Lung (tissue), 12 donors: ENCODE measurements around the gene CEND1. TPM values are rescaled to one million over a fixed set of nuclear protein-coding genes. Genes with fewer than 3 reads are reported as not detected.

Source experiments
- ATAC-seq: fragments of 200-7000 bp; cut with Tn5 transposase; one replicate; pipeline ENCODE4 v1.9.1; 2020; ENCODE audit warnings: moderate number of reproducible peaks; ENCODE audit not compliant: insufficient read depth, low FRiP score
- DNase-seq, 3 donors: peaks; one replicate each; pipeline ENCODE4 v3.0.0-alpha.2; 2013 to 2017
- H3K27ac ChIP-seq, 2 donors: one replicate each; pipeline ENCODE4 v1.5.1; 2013; ENCODE audit warnings: mild to moderate bottlenecking in 2 of 2, moderate library complexity in 2 of 2, control low read depth in 1 of 2, inconsistent platforms in 1 of 2, low read depth in 1 of 2, low read length in 1 of 2
- H3K27me3 ChIP-seq, 3 donors: one replicate each; pipeline ENCODE4 v1.5.1; 2013; ENCODE audit warnings: low read length in 2 of 3; ENCODE audit not compliant: control insufficient read depth in 3 of 3, insufficient read depth in 3 of 3
- H3K36me3 ChIP-seq, 4 donors: one replicate each; pipeline ENCODE4 v1.5.1; 2013; ENCODE audit warnings: low read length in 4 of 4, mild to moderate bottlenecking in 1 of 4, moderate library complexity in 1 of 4; ENCODE audit not compliant: control insufficient read depth in 4 of 4, insufficient read depth in 4 of 4
- H3K4me1 ChIP-seq, 5 donors: one replicate each; pipeline ENCODE4 v1.5.1; 2013; ENCODE audit warnings: low read length in 5 of 5, mild to moderate bottlenecking in 2 of 5, moderate library complexity in 1 of 5; ENCODE audit not compliant: control insufficient read depth in 5 of 5, insufficient read depth in 5 of 5
- H3K4me3 ChIP-seq: one replicate; pipeline ENCODE4 v1.5.1; 2013; ENCODE audit warnings: mild to moderate bottlenecking, control low read depth, moderate library complexity
- H3K9ac ChIP-seq, 2 donors: one replicate each; pipeline ENCODE4 v1.5.1; 2013; ENCODE audit warnings: low read length in 2 of 2, control low read depth in 1 of 2; ENCODE audit not compliant: insufficient read depth in 1 of 2
- H3K9me3 ChIP-seq, 4 donors: one replicate each; pipeline ENCODE4 v1.5.1; 2013; ENCODE audit warnings: low read length in 3 of 4, mild to moderate bottlenecking in 1 of 4, moderate library complexity in 1 of 4; ENCODE audit not compliant: control insufficient read depth in 4 of 4, insufficient read depth in 3 of 4
- CTCF ChIP-seq: IDR thresholded peaks from 2 replicates; pipeline ENCODE4 v1.5.1; 2012; ENCODE audit warnings: mild to moderate bottlenecking; ENCODE audit errors: control extremely low read depth, extremely low read depth
- WGBS, 2 donors: extraction: QIAGEN DNeasy Blood & Tissue Kit; methylation state at CpG; one replicate each; pipeline ENCODE4 v1.1.7; 2013; 5-methylcytosine and 5-hydroxymethylcytosine counted together
- polyA plus RNA-seq, 2 donors: library from polyadenylated mRNA; stranded (reverse); fragments of 200-250 nt; gene quantifications; one replicate each; pipeline ENCODE4 v1.2.1, GENCODE V29; 2013
- total RNA-seq, 2 donors: library from RNA; depleted of rRNA in 1 of 2; stranded (reverse); fragments of >200 nt in 1 of 2; gene quantifications; one replicate each; pipeline ENCODE4 v1.2.1, GENCODE V29; 2014 to 2021
- donor health status: control.
- donor health status: control.
- donor health status: Bipolar disorder and iron deficiency.
- donor health status: healthy.
- donor health status: DM: yes; HTN: yes; CAD: no.

CEND1 gene
- total and polyA plus RNA-seq, 4 donors, result 0.10 to 0.18 (median 0.14) TPM; not detected in 1

- no peak overlapping the region for H3K4me3 ChIP-seq
- no peak overlapping the region for H3K9ac ChIP-seq
- TF ChIP-seq CTCF, result no peak
- H3K27me3 ChIP-seq, result peaks cover 0 to 15% (median 13%) of the 10 kb centered on the region in 3 donors
- peaks cover 4 to 53% (median 34%) of the 10 kb centered on the region in 5 donors for H3K4me1 ChIP-seq
- H3K9me3 ChIP-seq, result peaks cover 0 to 3% (median 0%) of the 10 kb centered on the region in 4 donors
- ATAC-seq (no peak), DNase-seq (no peak)
- H3K27ac ChIP-seq, result peak overlapping the region in 1 of 2 donors; percentile 54
- WGBS, 2 donors, result 62 to 67% methylated on average over 11 to 12 of the region's 12 CpGs
- H3K36me3 ChIP-seq, result peaks cover 0 to 33% (median 2%) of the 10 kb centered on the region in 4 donors
Observed at GRCh38 chr11:825366-826226, 35.7 kb upstream of the CEND1 start.

- Histone ChIP-seq H3K27me3 (peaks cover 0 to 15% (median 11%) of the 10 kb centered on the region in 3 donors), H3K9me3 (peaks cover 0 to 3% (median 0%) of the 10 kb centered on the region in 4 donors), H3K4me3 (no peak overlapping the region), H3K27ac (peak overlapping the region in 1 of 2 donors; percentile 54), H3K36me3 (peaks cover 0 to 33% (median 2%) of the 10 kb centered on the region in 4 donors), H3K4me1 (peaks cover 4 to 53% (median 28%) of the 10 kb centered on the region in 5 donors), H3K9ac (no peak overlapping the region)
- ATAC-seq (no peak), DNase-seq (no peak)
- TF ChIP-seq CTCF, result no peak
- 78 to 86% methylated on average over 11 of the region's 11 CpGs for WGBS, 2 donors
Observed at GRCh38 chr11:824942-825341, 35.1 kb upstream of the CEND1 start.

- Histone ChIP-seq H3K9ac (no peak overlapping the region), H3K27ac (peak overlapping the region in 1 of 2 donors; percentile 15), H3K9me3 (peaks cover 0 to 3% (median 0%) of the 10 kb centered on the region in 4 donors), H3K4me1 (peaks cover 4 to 48% (median 23%) of the 10 kb centered on the region in 5 donors), H3K27me3 (peaks cover 0 to 11% (median 7%) of the 10 kb centered on the region in 3 donors), H3K4me3 (no peak overlapping the region), H3K36me3 (peaks cover 0 to 33% (median 2%) of the 10 kb centered on the region in 4 donors)
- ATAC-seq (no peak), DNase-seq (peak in 2 of 3 donors; percentile 38 to 65)
- 85 to 93% methylated on average over 59 of the region's 59 CpGs for WGBS, 2 donors
- TF ChIP-seq CTCF, result no peak
Observed at GRCh38 chr11:824292-824880, 34.5 kb upstream of the CEND1 start.
